Right lobe of liver (tissue), 6 donors: Measurements from ENCODE around the gene ARHGAP12. TPM values are rescaled to one million over a fixed set of nuclear protein-coding genes. Genes with fewer than 3 reads are reported as not detected.
"Not testable (repeated sequence)": the region's sequence is repeated elsewhere in the genome, so short reads cannot be mapped to it uniquely, and the experiment has no call there.

Source experiments
- ATAC-seq, 4 donors: fragments of 200-7000 bp; cut with Tn5 transposase; one replicate each; pipeline ENCODE4 v1.9.1; 2020; ENCODE audit warnings: mild to moderate bottlenecking in 4 of 4, moderate library complexity in 4 of 4
- DNase-seq, 3 donors: peaks; one replicate each; pipeline ENCODE4 v3.0.0-alpha.2; 2020
- H3K27ac ChIP-seq, 3 donors: fragments of 200-600 bp; one replicate each; pipeline ENCODE4 v1.8.0; 2022
- H3K27me3 ChIP-seq, 2 donors: fragments of 200-600 bp; one replicate each; pipeline ENCODE4 v1.8.0; 2022
- H3K36me3 ChIP-seq, 4 donors: fragments of 200-600 bp; sonication (generic) in 1 of 4; one replicate each; pipeline versions ENCODE4 v1.5.1 to v1.8.0; 2017 to 2022; ENCODE audit warnings: control low read depth in 1 of 4
- H3K4me1 ChIP-seq, 4 donors: fragments of 200-600 bp; sonication (generic) in 1 of 4; one replicate each; pipeline versions ENCODE4 v1.5.1 to v1.8.0; 2017 to 2022; ENCODE audit warnings: control low read depth in 1 of 4
- H3K4me3 ChIP-seq, 3 donors: fragments of 200-600 bp; one replicate each; pipeline ENCODE4 v1.8.0; 2022
- H3K9me3 ChIP-seq, 4 donors: fragments of 200-600 bp; sonication (generic) in 1 of 4; one replicate each; pipeline versions ENCODE4 v1.5.1 to v1.8.0; 2017 to 2022; ENCODE audit warnings: control low read depth in 1 of 4
- POLR2A ChIP-seq: fragments of 450-650 bp; IDR thresholded peaks from one replicate; pipeline ENCODE4 v1.6.1; 2017; ENCODE audit warnings: antibody characterized with exemption, mild to moderate bottlenecking
- whole genome bisulfite sequencing: methylation state at CpG from one replicate; pipeline ENCODE4 v1.1.6; 2018; ENCODE audit warnings: low coverage, low lambda C conversion rate; ENCODE audit not compliant: insufficient coverage; ENCODE audit errors: missing lambda C conversion rate; 5-methylcytosine and 5-hydroxymethylcytosine counted together
- intact Hi-C, 2 donors: fragments of 100-400 bp; cut with DNase I; formaldehyde crosslinking; loops; one replicate each; pipeline versions ENCODE4 v1.11.2 to v1.14.1; 2022
- total RNA-seq, 6 experiments: library from RNA; depleted of rRNA in 2 of 6; stranded (reverse); fragments of >200 nt in 2 of 6; fragmentation: NEBNext Ultra II Directional in 3 of 6; extraction: Animal tissue kit (Norgen Biotek cat#: 25700) in 3 of 6; gene quantifications; one replicate each; pipeline versions ENCODE4 v1.1.0 to v1.2.4, GENCODE V29; 2016 to 2023
- TF ChIP-seq, protein P1 (sequence below), 4 donors: fragments of 200-600 bp in 3 of 4; fragments of 450-650 bp in 1 of 4; IDR thresholded peaks; one replicate each; pipeline versions ENCODE4 v1.5.1 to v1.8.0; 2016 to 2022; ENCODE audit warnings: antibody characterized with exemption in 4 of 4, mild to moderate bottlenecking in 2 of 4
- donor health status: DM: no; HTN: yes; CAD: no.
- donor health status: DM: no; HTN: no; CAD: no.
- donor health status: DM: no; HTN: no; CAD: no.
- donor health status: DM: no; HTN: yes; CAD: no.
- donor health status: DM: no; HTN: yes; CAD: no.

The ARHGAP12 gene
- total RNA-seq, 6 experiments from 2014 or later: 12.1 to 24.8 (median 17.6) TPM

- ATAC-seq (peak; percentile 91 to 96 (median 94)), DNase-seq (peak; percentile 61 to 68 (median 62))
- Histone ChIP-seq H3K27ac (no peak overlapping the region), H3K27me3 (no peaks in the 10 kb centered on the region), H3K36me3 (no peaks in the 10 kb centered on the region), H3K9me3 (no peaks in the 10 kb centered on the region), H3K4me1 (no peaks in the 10 kb centered on the region), H3K4me3 (no peak overlapping the region)
- intact Hi-C loops: loop anchor here in 1 of 2 donors (5.0 kb wide), 1 partner anchor 63 kb away; no protein-coding TSS in a partner anchor
- 36% methylated on average over 8 of the region's 8 CpGs for WGBS
- TF ChIP-seq POLR2A: no peak
- TF ChIP-seq, protein P1, sequence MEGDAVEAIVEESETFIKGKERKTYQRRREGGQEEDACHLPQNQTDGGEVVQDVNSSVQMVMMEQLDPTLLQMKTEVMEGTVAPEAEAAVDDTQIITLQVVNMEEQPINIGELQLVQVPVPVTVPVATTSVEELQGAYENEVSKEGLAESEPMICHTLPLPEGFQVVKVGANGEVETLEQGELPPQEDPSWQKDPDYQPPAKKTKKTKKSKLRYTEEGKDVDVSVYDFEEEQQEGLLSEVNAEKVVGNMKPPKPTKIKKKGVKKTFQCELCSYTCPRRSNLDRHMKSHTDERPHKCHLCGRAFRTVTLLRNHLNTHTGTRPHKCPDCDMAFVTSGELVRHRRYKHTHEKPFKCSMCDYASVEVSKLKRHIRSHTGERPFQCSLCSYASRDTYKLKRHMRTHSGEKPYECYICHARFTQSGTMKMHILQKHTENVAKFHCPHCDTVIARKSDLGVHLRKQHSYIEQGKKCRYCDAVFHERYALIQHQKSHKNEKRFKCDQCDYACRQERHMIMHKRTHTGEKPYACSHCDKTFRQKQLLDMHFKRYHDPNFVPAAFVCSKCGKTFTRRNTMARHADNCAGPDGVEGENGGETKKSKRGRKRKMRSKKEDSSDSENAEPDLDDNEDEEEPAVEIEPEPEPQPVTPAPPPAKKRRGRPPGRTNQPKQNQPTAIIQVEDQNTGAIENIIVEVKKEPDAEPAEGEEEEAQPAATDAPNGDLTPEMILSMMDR (IDR thresholded peaks at IDR 0.05): peak; percentile 85 to 93 (median 90)
These were observed 158.2 kb downstream of the ARHGAP12 start for GRCh38 chr10:31770307-31770902.

GRCh38 chr10:31769564-31769963, 159.1 kb downstream of the ARHGAP12 start:
- DNase-seq (no peak), ATAC-seq (no peak)
- Histone ChIP-seq H3K27me3 (no peaks in the 10 kb centered on the region), H3K4me3 (no peak overlapping the region), H3K9me3 (no peaks in the 10 kb centered on the region), H3K4me1 (no peaks in the 10 kb centered on the region), H3K27ac (no peak overlapping the region), H3K36me3 (no peaks in the 10 kb centered on the region)
- TF ChIP-seq, protein P1 (IDR thresholded peaks at IDR 0.05): no peak
- no peak for TF ChIP-seq POLR2A
- intact Hi-C loops: no loop called here
- 62% methylated on average over 4 of the region's 4 CpGs for WGBS

DNA sequence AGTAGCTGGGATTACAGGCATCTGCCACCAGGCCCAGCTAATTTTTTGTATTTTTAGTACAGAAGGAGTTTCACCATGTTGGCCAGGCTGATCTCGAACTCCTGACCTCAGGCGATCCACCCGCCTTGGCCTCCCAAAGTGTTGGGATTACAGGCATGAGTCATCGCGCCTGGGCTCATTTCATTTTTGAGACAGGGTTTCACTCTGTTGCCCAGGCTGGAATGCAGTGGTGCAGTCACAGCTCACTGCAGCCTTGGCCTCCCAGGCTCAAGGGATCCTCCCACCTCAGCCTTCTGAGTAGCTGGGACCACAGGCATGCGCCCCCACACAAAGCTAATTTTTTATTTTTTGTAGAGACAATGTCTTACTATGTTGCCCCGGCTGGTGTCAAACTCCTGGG, 159.7 kb downstream of the ARHGAP12 start:
- ATAC-seq, H3K9me3 ChIP-seq, DNase-seq, intact Hi-C loops, H3K27ac ChIP-seq, H3K36me3 ChIP-seq, H3K4me3 ChIP-seq, H3K4me1 ChIP-seq, H3K27me3 ChIP-seq: not testable (repeated sequence)
- WGBS: 95% methylated on average over 3 of the region's 7 CpGs

- Histone ChIP-seq H3K27me3 (no peaks in the 10 kb centered on the region), H3K27ac (no peak overlapping the region), H3K9me3 (no peaks in the 10 kb centered on the region), H3K36me3 (no peaks in the 10 kb centered on the region), H3K4me1 (no peaks in the 10 kb centered on the region), H3K4me3 (no peak overlapping the region)
- intact Hi-C loops: no loop called here
- ATAC-seq: no peak
- 100% methylated on average over 1 of the region's 1 CpG for WGBS
- TF ChIP-seq, protein P1 (IDR thresholded peaks at IDR 0.05): no peak
- no peak for TF ChIP-seq POLR2A
- no peak for DNase-seq
These were observed 160.2 kb downstream of the ARHGAP12 start for GRCh38 chr10:31768467-31768866.

DNA sequence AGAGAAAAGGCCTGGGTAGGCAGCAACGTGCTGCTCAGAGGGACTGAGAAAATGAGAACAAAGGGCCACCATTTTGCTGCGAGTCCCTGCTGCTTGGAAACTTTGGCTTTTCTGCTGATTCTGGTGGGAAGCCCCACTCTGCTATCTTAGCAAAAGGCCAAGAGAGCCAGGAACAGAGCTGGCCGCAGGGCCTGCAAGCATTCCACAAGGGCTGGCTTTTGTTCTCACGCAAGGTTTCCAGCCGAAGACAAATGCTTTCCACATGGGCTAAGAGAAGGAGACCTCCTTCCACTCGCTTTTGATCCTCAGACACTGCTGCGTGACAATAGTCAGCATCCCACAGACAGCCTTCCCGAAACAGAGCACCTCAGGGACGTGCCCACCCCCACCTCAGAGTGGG, 163.1 kb downstream of the ARHGAP12 start:
- Histone ChIP-seq H3K4me1 (no peaks in the 10 kb centered on the region), H3K27ac (no peak overlapping the region), H3K9me3 (no peaks in the 10 kb centered on the region), H3K27me3 (no peaks in the 10 kb centered on the region), H3K36me3 (no peaks in the 10 kb centered on the region), H3K4me3 (no peak overlapping the region)
- ATAC-seq (no peak), DNase-seq (no peak)
- intact Hi-C loops: no loop called here
- 80% methylated on average over 1 of the region's 9 CpGs for WGBS
- no peak for TF ChIP-seq POLR2A
- TF ChIP-seq, protein P1 (IDR thresholded peaks at IDR 0.05): no peak
